ENCODE measurements around the gene TEX29.

The TEX29 gene

DNA sequence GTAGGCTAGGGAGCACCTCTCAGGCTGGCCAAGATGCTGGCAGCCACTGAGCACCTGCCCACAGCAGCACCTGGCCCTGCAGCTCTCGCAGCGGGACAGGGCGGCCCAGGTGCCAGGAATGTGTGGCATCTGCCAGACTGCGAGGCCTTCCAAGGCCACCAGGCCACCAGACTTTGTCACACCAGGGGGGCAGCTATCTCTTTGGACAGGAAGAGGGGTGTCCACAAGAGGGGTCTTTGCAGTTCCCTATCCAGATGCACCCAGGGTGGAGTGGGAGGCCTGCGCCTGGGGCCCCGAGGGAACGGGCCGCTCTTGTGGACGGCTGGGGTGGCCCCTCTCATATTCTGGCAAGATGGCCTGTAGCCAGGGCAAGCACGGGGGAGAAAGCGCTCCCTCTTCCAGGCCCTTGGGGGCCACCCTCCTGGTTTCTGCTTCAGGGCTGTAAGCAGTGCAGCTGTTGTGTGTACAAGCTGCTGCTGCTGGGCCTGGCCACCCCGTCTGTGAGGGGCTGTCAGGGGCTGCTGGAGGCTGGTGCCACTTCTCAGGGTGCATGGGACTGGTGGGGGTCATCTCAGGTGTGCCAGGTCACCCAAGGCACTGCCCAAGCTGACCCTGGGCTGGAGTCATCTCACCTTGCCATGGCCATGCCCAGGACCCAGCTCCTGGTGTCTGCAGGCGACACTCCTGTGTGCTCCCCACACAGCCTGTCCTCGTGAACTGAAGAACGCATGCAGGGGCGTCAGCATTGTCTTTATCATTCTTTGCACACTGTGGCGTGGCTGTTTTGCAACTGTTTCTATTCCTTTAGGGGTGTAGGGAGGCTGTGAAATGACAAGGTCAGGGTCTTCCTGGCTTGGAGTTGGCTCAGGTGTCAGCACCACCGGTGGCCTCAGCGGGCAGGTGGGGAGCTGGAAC, 1.8 kb downstream of the TEX29 start:
- no peak for DNase-seq (ENCODE audit: low read depth in 3 of 3)

DNA sequence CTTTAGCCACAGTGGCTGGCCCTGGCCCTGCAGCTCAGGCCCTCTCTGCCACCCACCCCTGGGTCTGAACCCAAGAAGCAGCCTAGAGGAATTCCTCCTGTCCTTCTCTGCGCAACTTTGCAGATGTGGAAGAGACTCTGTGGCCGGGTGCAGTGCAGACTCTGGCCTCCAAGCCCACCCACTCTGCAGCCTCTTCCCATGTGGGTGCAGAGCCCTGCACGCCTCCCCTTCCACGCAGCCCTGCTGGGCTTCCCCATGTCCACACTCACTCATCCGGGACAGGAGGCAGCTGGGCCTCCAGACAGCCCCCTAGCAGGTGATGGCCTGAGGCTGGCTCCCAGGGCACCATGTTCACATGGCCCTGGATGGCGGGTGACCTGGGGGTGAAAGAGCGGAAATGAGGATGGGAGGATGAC, 2.5 kb downstream of the TEX29 start:
- DNase-seq (ENCODE audit: low read depth in 3 of 3) = no peak

DNA sequence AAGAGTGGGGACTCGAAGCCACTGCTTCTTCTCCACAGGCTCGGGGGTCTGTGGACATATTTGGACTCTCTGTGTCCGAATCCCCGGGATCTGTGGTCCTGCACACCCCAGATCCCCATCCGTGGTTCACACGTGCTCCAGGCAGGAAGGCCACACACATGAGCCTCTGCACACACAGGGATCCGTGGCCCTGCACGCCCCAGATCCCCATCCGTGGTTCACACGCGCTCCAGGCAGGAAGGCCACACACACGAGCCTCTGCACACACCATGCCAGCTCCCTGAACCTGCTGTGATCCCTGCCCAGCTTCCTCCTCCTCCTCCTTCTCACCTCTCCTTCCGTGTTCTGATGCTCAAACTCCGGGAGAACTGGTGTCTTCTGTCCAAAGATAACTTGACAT, 3.1 kb downstream of the TEX29 start:
- DNase-seq (ENCODE audit: low read depth in 3 of 3) = no peak

DNA sequence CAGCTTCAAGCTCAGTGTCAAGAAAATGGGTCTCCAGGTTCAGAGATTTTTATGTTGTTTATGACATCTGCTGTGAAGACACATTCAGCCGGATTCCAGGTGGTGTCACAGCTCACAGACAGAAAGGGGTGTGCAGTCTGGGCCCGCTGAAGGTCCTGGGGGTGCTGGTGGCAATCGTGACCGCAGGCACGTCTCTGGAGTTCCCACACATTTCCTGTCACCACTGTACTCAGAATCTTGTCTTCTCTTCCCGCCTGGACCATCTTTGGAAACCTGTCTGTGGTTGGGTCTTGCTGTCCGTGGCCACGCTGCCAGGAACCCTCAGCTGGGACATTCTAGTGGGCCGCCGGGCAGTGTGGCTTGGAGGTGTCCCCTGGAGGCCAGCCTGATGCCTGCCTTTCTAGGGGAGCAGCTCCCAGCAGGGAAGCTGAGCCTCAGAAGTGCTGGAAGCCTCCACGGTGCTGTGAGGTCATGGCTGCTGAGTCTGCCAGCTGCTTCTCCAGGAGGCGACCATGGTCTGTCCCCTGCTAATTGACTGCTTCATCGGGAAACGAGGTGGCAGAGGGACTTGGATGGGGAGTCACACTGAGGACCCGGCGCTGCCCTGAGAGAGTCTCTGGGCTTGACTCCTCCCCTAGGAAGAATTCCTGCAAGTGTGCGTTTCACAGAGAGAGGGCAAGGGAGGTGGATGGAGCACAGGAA, 3.7 kb downstream of the TEX29 start:
- DNase-seq (ENCODE audit: low read depth in 3 of 3) = no peak

DNA sequence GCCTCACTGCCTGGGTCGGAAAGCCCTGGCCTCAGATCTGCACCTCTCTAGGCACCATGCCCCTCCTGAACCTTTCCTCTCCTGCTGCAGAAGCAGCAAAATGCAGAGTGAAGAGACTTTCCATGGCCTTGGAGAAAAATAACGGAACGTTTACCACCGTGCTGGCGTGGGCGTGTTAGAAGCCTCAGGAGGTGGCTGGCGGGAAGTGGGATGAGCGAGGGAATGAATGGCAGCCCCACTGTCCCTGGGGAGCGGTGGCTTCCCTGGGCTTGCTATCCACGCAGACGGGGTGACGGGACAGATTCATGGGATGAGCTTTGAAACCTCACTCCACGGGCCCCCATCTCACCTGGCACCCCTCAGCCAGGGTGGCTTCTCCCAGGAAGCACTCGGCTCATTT, 4.3 kb downstream of the TEX29 start:
- no peak for DNase-seq (ENCODE audit: low read depth in 3 of 3)

DNA sequence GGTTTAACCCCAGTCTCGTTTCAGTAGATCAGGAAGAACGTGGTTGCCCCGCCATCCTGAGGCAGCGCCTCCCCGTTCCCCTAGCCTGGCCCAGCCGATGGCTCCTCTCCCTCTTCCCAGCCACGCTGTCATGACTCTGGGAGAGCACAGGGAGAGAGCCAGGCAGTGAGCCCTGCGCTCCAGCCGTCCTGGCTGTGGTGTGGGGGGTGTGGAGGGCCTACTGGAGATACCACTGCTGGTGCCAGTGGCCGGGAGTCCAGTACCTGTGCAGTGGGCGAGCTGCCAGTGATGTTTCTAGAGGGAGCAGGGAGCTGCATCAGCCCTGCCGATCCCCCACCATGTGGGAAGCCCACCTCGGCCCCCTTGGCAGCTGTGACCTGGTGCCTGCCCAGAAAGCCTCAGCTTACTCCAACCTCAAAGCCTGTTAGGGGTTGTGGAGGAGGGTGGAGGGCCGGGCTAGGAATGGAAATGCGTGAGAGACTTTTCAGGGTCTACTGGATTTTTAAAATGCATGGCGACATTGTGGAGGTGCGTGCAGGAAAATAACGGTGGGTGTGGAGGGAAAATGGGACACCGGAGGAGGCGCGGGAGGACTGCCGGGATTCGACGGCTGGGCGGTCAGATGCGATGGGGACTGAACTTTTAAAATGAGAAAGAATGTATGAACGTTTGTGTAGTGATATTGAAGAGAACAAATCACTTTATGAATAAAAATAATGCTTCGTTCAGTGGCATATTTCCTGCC, 4.9 kb downstream of the TEX29 start:
- DNase-seq (ENCODE audit: low read depth in 3 of 3) = no peak

DNA sequence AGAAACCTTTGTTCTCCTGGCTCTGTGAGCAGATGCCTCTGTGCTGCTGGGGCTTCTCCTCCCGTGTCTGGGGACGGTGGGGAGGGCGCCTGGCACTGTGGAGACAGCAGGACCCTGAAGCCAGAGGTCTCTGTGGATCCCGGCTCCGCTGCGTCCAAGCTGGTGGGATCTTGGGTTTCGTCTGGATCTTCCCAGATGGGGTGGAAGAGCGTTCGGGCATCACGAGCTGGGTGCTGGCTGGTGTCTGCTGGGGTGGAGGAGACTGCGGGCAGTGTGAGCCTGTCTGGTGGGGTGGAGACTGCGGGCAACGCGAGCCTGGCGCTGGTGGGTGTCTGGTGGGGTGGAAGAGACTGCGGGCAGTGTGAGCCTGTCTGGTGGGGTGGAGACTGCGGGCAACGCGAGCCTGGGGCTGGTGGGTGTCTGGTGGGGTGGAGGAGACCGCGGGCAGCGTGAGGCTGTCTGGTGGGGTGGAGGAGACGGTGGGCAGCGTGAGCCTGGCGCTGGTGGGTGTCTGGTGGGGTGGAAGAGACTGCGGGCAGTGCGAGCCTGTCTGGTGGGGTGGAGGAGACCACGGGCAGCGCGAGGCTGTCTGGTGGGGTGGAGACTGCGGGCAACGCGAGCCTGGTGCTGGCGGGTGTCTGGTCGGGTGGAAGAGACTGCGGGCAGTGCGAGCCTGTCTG, 5.6 kb downstream of the TEX29 start:
- DNase-seq (ENCODE audit: low read depth in 3 of 3) = no peak

DNA sequence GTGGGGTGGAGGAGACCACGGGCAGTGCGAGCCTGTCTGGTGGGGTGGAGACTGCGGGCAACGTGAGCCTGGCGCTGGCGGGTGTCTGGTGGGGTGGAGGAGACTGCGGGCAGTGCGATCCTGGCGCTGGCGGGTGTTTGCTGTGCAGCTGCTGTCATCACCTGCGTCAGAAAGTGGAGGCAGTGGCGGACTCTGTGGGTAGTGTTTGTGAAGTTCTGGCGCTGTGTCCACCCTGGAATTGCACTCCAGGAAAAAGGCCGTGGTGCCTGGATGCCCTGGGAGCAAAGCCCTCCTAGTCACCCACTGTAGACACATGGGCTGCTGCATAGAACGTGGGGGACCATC, 6.2 kb downstream of the TEX29 start:
- DNase-seq (ENCODE audit: low read depth in 3 of 3) = no peak

DNA sequence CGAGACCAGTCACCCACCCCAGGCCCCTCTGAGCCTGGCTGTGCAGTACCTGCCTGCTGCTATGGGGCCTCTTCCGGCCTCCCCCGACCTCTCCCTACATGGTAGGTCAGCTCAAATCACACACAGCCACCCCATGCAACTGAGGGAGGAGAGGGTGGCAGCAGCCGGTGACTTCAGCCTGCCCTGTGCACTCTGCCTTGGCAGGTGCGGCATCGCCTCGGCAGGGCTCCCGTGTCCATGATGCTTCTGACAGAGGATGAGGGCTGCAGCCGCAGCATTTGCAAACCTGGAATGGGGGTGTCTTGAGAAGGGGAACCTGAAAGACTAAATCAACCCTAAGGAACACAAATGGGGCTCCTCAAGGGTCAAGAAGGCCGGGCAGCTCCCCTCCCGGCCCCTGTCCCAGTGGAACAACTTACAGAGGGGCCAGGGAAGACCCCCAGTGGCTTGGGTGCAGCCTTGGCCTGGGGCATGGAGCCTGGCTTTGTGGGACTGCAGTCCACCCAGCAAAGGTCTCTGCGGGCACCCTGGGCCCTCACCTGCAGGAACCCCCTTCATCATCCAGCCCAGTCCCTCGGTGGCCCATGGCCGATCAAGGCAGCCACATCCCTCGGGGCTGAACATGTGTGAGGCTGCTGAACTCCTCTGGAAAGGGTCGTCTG, 6.7 kb downstream of the TEX29 start:
- DNase-seq (ENCODE audit: low read depth in 3 of 3) = no peak

DNA sequence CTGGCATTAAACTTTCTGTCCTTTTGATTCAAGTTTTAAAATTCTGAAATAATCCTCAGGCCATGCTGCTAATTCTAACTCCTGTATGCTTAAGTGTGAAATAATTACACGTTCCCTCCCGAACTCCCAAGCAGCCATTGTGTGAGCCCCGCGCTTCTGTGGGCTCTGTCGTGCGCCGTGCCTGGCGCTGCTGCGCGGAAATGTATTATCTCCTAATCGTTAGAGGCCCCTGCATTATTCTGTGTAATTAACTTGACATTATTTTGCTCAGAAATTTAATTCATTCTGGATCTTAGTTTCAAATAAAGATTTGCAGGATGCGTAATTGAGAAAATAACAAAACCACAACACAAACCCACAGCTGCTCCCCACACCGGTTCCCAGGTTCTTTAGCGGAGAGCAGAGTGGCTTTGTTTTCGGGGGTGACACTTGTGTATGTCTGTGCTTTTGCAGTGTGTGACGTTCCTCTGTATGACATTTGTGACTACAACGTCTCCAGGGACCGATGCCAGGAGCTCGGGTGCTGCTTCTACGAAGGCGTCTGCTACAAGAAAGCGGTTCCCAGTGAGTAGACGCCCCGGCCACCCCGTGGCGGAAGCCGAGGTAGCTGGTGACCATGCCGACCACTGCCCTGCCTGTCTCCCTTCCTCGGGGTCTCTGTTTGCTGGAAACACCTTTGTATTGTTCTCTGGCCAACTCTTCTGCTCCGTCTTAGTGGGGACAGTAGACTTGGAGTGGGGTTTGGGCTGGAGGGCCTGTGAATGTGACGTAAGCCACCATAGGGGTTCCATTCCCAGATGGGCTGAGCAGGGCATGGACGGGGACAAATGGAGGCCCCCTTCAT, 7.5 kb downstream of the TEX29 start:
- no peak for DNase-seq (ENCODE audit: low read depth in 3 of 3)

DNA sequence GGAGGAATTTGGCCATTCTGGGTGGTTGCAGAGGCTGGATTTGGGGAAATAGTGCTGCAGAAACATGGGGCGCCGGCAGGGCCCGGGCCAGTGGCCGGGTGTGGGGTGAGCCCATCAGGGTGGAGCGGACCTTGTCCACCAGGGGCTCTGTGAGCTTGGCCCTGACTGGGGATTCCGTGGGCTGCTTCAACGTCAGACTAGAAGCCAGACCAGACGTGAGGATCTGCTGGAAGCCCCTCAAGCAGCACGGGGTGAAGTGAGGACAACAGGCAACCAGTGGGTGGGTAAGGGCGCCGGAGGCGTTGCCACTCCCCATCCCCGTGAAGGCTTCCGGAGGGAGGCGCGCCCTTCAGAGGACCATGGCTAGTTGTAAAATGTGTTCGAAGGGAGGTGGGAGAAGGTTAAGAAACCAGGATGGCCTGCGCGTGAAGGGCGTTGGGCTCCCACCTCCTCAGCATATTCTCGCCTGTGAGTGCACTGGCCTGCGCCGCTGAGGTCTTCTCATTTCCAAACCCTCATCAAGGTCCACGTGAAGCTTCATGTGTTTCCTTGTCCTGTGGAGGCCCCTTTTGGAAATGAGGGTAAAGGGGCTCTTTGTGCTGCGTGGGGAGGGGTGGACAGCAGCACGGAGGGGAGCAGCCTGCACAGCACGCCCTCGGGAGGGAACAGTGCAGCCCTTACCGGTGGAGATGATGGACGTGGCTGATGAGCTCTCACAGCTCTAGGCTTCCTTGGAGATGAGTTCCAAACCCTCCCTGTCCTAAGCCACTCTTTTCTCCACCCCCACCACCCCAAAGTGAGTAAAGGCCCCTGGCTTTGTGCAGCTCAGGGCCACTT, 8.3 kb downstream of the TEX29 start:
- no peak for DNase-seq (ENCODE audit: low read depth in 3 of 3)

DNA sequence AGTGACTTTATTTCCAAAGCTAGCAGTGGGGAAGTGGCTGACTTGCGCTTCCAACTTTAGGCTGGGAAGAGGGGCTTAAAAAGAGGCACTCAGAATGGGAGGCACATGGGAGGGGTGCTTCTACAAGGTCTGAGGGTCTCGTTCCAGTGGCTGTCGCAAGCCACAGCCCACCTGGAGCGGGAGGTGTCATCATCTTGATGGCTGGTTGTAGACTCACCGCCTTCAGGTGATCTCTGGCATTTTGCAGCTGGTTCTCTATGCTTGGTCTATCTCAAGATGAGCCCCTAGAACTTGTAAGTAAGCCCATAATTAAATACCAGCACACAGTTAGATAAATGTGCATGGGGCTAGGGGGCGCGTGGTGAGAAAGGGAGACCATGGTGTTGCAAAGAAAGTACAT, 9.2 kb downstream of the TEX29 start:
- DNase-seq (ENCODE audit: low read depth in 3 of 3) = no peak

DNA sequence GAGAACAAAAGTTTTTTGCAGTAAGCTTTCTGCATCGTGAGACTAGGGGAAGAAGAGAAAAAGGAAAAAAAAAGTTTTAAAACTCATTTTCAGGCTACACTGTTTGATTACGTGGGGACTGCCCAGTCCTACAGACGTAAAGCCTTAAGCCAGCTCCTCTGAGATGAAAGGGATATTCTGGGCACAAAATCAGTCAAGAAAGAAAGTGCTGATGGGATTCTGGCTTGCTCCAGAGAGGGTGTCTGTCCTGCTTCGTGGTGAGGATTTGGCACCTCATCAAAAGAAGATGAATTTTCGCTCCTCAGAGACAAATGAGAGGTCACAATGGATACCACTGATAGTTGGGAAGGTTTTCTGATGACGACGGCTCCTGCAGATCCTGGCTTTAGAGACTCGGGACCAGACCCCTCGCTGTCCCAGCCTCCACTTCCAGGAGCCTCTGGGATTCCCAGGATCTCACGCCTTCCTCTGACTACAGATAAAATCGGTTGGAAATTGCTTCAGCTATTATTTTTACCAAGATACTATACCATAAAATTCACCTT, 9.7 kb downstream of the TEX29 start:
- no peak for DNase-seq (ENCODE audit: low read depth in 3 of 3)

DNA sequence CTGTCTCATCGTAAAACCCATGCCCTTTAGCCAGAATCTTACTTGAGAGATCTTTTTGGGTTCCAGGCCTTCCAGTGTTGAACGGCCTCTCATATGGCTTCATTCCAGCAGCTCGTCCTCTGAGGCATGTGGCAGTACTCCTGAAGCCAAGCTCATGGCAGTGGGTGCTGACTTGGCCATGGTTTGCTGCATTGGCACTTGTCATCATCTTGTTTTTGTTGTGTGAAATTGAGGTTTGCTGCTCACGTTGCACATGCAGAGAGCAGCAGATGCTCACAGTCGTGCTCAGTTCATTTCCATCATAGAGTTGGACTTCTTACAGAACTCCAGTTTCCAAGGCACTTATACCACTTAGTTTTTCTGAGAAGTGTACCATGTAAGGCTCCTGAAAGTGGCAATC, 14.9 kb downstream of the TEX29 start:
- no peak for DNase-seq (ENCODE audit: low read depth in 3 of 3)

DNA sequence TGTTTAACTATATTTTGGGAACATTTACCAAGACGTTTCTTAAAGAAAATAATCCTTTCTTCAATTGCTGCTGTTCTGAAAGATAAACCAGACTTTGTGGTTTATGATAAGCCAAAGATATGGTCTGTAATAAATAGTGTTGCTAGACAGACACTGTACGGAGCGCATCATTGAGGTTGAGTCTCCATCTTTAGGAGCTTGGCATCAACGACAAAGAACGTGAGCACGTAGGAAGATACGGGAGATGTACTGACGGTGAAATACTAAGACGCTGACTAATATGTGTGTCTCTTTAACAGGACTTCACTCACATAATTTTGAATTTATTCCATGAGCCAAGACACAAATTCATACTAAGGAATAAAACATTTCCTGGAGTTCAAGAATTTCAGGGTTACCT, 16.2 kb downstream of the TEX29 start:
- no peak for DNase-seq (ENCODE audit: low read depth in 3 of 3)

DNA sequence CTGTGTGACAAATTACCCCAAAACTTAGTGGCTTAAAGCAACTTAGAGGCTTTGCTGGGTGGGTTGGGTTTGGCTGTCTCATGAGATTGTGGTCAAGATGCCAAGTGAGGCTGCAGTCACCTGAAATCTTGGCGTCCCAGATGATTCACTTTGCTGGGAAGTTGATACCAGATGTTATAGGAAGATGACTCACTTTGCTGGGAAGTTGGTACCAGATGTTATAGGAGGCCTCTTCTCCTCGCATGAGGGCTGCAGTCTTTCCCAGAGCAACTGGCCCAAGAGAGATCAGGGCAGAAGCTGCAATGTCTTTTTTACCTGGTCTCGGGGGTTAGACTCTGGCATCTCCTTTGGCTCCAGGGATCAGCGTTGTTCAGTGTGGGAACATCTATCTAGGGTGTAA, 16.8 kb downstream of the TEX29 start:
- DNase-seq (ENCODE audit: low read depth in 3 of 3) = no peak

DNA sequence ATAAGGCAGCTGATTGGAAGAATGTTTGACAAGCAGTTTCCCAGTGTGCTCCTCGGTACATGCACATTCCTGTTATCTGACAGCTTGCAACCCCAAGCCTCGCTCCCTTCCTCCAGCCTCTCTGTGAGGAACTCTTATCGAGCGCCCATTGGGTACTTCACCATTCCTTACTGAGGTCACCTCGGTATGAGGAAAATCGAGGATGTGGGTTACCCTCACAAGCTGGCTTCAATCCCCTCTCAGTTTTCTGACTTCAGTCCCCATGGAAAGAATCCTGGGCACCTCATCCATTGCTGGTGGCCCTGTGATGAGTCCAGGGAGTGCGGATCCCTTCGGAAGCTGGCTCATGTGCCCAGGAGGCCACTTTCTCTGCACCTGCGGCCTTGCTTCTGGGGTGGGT, 17.3 kb downstream of the TEX29 start:
- no peak for DNase-seq (ENCODE audit: low read depth in 3 of 3)

DNA sequence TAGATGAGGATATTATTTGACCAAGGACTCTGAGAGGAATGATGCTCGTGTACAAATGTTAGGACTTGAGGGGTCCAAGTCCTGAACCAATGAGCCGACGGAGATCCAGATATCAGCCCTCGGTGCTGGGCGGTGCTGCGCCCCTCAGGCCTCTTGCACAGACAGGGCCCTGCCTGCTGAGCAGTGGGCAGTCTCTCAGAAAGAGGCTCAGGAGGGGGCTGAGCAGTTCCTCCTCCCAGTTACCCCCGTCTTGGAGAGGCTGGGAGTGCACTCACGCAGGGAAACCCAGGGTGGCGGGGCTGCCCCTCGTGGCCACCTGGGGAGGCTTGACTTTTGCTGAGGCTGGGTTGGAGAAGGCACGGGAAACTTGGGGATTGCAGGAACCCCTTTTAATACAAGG, 18.4 kb downstream of the TEX29 start:
- no peak for DNase-seq (ENCODE audit: low read depth in 3 of 3)

DNA sequence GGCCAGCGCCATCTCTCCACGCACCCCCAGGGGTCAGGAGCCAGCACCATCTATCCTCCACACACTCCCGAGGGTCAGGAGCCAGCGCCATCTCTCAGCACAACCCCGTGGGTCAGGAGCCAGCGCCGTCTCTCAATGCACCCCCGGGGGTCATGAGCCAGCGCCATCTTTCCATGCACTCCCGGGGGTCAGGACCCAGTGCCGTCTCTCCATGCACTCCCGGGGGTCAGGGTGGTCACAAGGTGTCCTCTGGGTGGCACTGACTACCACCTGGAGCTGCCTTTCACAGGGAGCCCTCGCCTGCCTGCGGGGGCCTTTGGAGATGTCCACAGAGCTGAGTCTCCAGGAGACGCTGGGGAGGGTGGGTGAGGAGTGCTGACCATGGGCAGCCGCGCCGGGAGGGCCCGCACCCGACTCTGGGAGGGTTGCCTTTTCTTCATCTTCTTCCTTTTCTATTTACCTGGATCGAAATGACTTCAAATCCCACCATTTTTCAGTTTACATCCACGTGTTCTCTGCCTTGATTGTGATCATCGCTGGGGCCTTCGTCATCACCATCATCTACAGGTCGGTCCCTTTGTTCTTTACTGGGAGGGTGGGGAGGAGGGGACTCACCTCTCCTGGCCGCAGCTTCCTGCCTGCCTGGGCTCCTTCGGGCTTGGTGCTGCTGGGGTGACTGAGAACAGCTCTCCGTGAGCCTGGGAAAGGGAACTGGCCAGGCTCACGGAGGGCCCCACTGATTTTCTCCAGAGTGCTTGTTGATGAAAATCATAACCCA, 19.1 kb downstream of the TEX29 start:
- no peak for DNase-seq (ENCODE audit: low read depth in 3 of 3)

All from stimulated activated CD4-positive, alpha-beta T cell treated with anti-CD3 and anti-CD28 coated beads, TNF-alpha, amount 100 ng/mL, for 48 hours (primary cell).